ENCODE results near the gene DAZAP1. TPM values are rescaled to one million over a fixed set of nuclear protein-coding genes. Genes with fewer than 3 reads are reported as not detected.

Gene DAZAP1
- total and polyA plus RNA-seq, 4 donors, result 5.4 to 45.0 (median 29.7) TPM

- no peak for TF ChIP-seq CTCF (IDR thresholded peaks at IDR 0.05; ENCODE audit: low read depth, low read length, missing input control)
- no peak for TF ChIP-seq JUND (IDR thresholded peaks at IDR 0.05)
- TF ChIP-seq EGR1 (IDR thresholded peaks at IDR 0.05; ENCODE audit: low read depth in 2 of 2), result no peak
- TF ChIP-seq MAX (IDR thresholded peaks at IDR 0.05), result no peak
- TF ChIP-seq RXRA (IDR thresholded peaks at IDR 0.05), result no peak
- no peak for TF ChIP-seq ZBTB33 (IDR thresholded peaks at IDR 0.05)
- TF ChIP-seq FOXA2 (IDR thresholded peaks at IDR 0.05), result no peak
- TF ChIP-seq ATF3 (IDR thresholded peaks at IDR 0.05), result no peak
- TF ChIP-seq SP1 (IDR thresholded peaks at IDR 0.05), result no peak
- no peak for DNase-seq (ENCODE audit: low spot score)
- 95% methylated on average over 3 of the region's 3 CpGs for WGBS
- H3K27me3 ChIP-seq (ENCODE audit: control insufficient read depth in 4 of 4, insufficient read depth in 4 of 4, low read length in 3 of 4), result no peaks in the 10 kb centered on the region
- no peaks in the 10 kb centered on the region for H3K9me3 ChIP-seq (ENCODE audit: control insufficient read depth in 4 of 4, low read length in 3 of 4)
- H3K4me1 ChIP-seq (ENCODE audit: control insufficient read depth in 4 of 4, insufficient read depth in 4 of 4, low read length in 3 of 4), result peaks cover 3 to 25% (median 12%) of the 10 kb centered on the region in 4 donors
- no peak overlapping the region for H3K4me3 ChIP-seq (ENCODE audit: low read depth in 1 of 3, low read length in 3 of 3)
- peaks cover 7 to 23% (median 12%) of the 10 kb centered on the region in 4 donors for H3K36me3 ChIP-seq (ENCODE audit: control insufficient read depth in 4 of 4, insufficient read depth in 3 of 4, low read depth in 1 of 4, low read length in 3 of 4)
- no peak overlapping the region for H3K27ac ChIP-seq (ENCODE audit: low read depth in 1 of 2, low read length in 2 of 2)
- no peak overlapping the region for H3K9ac ChIP-seq (ENCODE audit: low read depth in 1 of 2, low read length in 2 of 2)
Measured at GRCh38 chr19:1385816-1386215, 21.6 kb upstream of the DAZAP1 start.

DNA sequence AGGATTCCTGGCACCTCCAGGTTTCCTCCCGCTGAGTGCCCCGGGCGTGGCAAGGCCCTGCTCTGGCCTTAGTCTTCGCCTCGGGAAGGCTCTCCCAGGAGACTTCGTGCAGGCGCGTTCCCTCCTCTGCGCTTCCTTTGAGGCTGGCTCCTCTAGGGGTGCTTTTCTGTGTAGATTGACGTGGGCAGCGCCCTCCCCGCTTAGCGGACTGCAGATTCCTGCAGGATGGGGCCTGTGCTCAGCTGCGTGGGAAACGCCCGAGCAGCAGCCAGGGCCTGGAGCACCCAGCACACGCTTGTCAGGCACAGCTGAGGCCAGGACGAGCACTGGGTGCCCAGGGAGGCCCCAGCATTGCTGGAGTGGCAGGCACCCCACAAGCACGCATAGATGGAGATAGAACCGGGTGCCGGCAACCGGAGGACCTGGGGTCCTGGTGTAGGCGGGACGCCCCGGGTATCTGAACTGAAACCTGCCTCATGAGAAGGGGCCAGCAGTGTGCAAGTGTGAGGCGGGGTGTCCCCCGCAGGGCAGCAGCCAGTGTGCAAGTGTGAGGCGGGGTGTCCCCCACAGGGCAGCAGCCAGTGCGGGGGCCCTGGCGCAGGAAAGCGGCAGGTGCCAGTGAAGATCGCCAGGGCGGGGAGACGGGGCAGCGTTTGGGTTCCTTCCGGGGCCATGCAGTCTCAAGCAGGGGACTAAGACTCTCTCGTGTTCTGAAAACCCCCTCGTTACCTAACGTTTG is 20.3 kb upstream of the DAZAP1 start:
- Histone ChIP-seq H3K4me1 (ENCODE audit: control insufficient read depth in 4 of 4, insufficient read depth in 4 of 4, low read length in 3 of 4) (peaks cover 3 to 19% (median 10%) of the 10 kb centered on the region in 4 donors), H3K36me3 (ENCODE audit: control insufficient read depth in 4 of 4, insufficient read depth in 3 of 4, low read depth in 1 of 4, low read length in 3 of 4) (peaks cover 7 to 26% (median 15%) of the 10 kb centered on the region in 4 donors), H3K9ac (ENCODE audit: low read depth in 1 of 2, low read length in 2 of 2) (no peak overlapping the region), H3K27me3 (ENCODE audit: control insufficient read depth in 4 of 4, insufficient read depth in 4 of 4, low read length in 3 of 4) (no peaks in the 10 kb centered on the region), H3K27ac (ENCODE audit: low read depth in 1 of 2, low read length in 2 of 2) (no peak overlapping the region), H3K4me3 (ENCODE audit: low read depth in 1 of 3, low read length in 3 of 3) (no peak overlapping the region), H3K9me3 (ENCODE audit: control insufficient read depth in 4 of 4, low read length in 3 of 4) (no peaks in the 10 kb centered on the region)
- TF ChIP-seq NR2F2 (IDR thresholded peaks at IDR 0.05) (no peak), HNF4G (IDR thresholded peaks at IDR 0.05) (no peak), FOXA1 (IDR thresholded peaks at IDR 0.05) (no peak), JUND (IDR thresholded peaks at IDR 0.05) (no peak), SP1 (IDR thresholded peaks at IDR 0.05) (no peak), YY1 (IDR thresholded peaks at IDR 0.05) (no peak), ZBTB33 (IDR thresholded peaks at IDR 0.05) (no peak), HNF4A (conservative IDR thresholded peaks at IDR 0.05) (no peak), GABPA (IDR thresholded peaks at IDR 0.05 in 1 of 2, conservative IDR thresholded peaks at IDR 0.05 in 1 of 2) (no peak), FOXA2 (IDR thresholded peaks at IDR 0.05) (no peak), MAX (IDR thresholded peaks at IDR 0.05) (no peak), TAF1 (conservative IDR thresholded peaks at IDR 0.05) (no peak), RAD21 (IDR thresholded peaks at IDR 0.05) (no peak)
- WGBS, result 94% methylated on average over 39 of the region's 39 CpGs
- DNase-seq (ENCODE audit: low spot score), result no peak
